ENCODE measurements around the gene CRELD2. TPM values are rescaled to one million over a fixed set of nuclear protein-coding genes. Genes with fewer than 3 reads are reported as not detected.

CRELD2 gene
- total RNA-seq, 4 donors from 2014 or later: 9.3 to 29.4 (median 21.5) TPM

DNA sequence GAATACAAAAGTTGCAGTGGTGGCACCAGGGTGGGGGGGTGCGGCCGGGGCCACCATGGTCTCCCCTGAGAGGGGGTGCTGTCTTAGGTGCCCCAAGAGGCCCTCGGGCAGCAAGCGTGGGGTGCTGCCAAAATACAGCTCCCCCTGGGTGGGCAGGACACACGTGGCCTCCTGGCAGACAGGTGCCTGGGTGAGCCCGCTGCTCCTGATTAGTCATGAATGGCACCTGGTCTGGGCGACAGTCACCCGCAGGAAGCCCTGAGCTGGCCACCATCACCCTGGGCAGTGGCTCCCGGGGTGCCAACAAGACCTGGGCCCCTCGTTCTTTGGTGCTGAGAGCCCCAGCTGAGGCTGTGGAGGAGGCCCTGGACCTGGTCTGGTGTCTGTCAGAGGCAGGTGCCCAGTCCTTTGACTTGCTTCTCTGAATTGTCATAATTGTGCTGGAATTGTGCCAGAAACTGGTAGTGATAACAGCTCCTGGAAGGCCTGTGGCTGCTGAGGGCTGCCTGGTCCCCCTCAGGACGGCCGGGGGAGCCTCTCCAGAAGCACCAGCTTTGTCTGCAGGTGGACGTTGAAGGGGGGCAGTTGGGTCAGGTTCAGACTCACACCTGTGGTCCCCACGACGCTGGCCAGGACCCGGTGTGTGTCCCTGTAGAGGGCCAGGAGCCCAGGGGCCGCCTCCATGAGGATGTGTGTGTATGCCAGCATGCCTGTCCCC is 15.0 kb upstream of the CRELD2 start:
- peaks cover 77% of the 10 kb centered on the region for H3K36me3 ChIP-seq
- WGBS: 100% methylated on average over 9 of the region's 17 CpGs
- H3K4me1 ChIP-seq: no peaks in the 10 kb centered on the region
- no peak for DNase-seq (ENCODE audit: low spot score in 2 of 2)
- no peak overlapping the region for H3K4me3 ChIP-seq
- TF ChIP-seq EP300 (IDR thresholded peaks at IDR 0.05) (no peak), CTCF (IDR thresholded peaks at IDR 0.05) (no peak), POLR2A (IDR thresholded peaks at IDR 0.05) (no peak), POLR2AphosphoS5 (IDR thresholded peaks at IDR 0.05) (no peak)
- H3K27me3 ChIP-seq: no peaks in the 10 kb centered on the region
- H3K9me3 ChIP-seq: no peaks in the 10 kb centered on the region
- no peak overlapping the region for H3K27ac ChIP-seq

GRCh38 chr22:49904040-49904369 is 14.4 kb upstream of the CRELD2 start:
- Histone ChIP-seq H3K9me3 (no peaks in the 10 kb centered on the region), H3K27me3 (no peaks in the 10 kb centered on the region), H3K4me3 (no peak overlapping the region), H3K4me1 (no peaks in the 10 kb centered on the region), H3K36me3 (peaks cover 75% of the 10 kb centered on the region), H3K27ac (no peak overlapping the region)
- no CpG with 5 or more reads among the region's 11 CpGs for WGBS
- TF ChIP-seq CTCF (IDR thresholded peaks at IDR 0.05): no peak
- no peak for TF ChIP-seq POLR2AphosphoS5 (IDR thresholded peaks at IDR 0.05)
- TF ChIP-seq POLR2A (IDR thresholded peaks at IDR 0.05): no peak
- no peak for TF ChIP-seq EP300 (IDR thresholded peaks at IDR 0.05)
- DNase-seq (ENCODE audit: low spot score in 2 of 2): no peak

GRCh38 chr22:49905465-49905864 is 13.0 kb upstream of the CRELD2 start:
- DNase-seq (ENCODE audit: low spot score in 2 of 2): no peak
- no peak overlapping the region for H3K4me3 ChIP-seq
- peaks cover 77% of the 10 kb centered on the region for H3K36me3 ChIP-seq
- H3K27me3 ChIP-seq: no peaks in the 10 kb centered on the region
- no peak overlapping the region for H3K27ac ChIP-seq
- no peaks in the 10 kb centered on the region for H3K9me3 ChIP-seq
- no peaks in the 10 kb centered on the region for H3K4me1 ChIP-seq
- WGBS: 97% methylated on average over 18 of the region's 18 CpGs
- TF ChIP-seq CTCF (IDR thresholded peaks at IDR 0.05) (no peak), POLR2A (IDR thresholded peaks at IDR 0.05) (no peak), POLR2AphosphoS5 (IDR thresholded peaks at IDR 0.05) (no peak), EP300 (IDR thresholded peaks at IDR 0.05) (no peak)

GRCh38 chr22:49906071-49906798 is 12.2 kb upstream of the CRELD2 start:
- Histone ChIP-seq H3K4me1 (no peaks in the 10 kb centered on the region), H3K9me3 (no peaks in the 10 kb centered on the region), H3K27ac (no peak overlapping the region), H3K27me3 (no peaks in the 10 kb centered on the region), H3K4me3 (no peak overlapping the region), H3K36me3 (peaks cover 79% of the 10 kb centered on the region)
- no peak for DNase-seq (ENCODE audit: low spot score in 2 of 2)
- TF ChIP-seq EP300 (IDR thresholded peaks at IDR 0.05) (no peak), POLR2A (IDR thresholded peaks at IDR 0.05) (no peak), POLR2AphosphoS5 (IDR thresholded peaks at IDR 0.05) (no peak), CTCF (IDR thresholded peaks at IDR 0.05) (no peak)
- 97% methylated on average over 26 of the region's 28 CpGs for WGBS

DNA sequence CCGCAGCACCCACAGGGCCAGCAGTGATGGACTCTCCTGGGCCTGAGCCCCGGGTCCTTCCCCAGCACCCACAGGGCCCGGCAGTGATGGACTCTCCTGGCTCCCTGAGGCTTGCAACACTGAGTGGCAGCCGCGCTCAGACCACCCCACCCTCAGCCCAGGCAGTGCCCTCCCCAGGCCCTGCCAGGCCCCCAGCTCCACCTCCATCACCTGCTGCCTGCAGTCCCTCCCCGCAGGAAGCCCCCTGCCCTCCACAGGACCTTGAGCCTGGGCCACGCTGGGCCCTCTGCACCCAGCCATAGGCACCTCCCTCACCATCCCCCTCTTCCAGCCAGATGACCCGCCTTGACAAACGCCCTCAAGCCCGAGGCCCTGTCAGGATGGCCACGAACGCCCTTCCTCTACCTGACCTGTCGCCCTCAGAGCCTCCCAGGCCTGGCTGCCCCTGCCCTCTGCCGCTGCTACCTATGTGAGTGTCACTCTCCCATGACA is 11.6 kb upstream of the CRELD2 start:
- Histone ChIP-seq H3K4me3 (no peak overlapping the region), H3K27me3 (no peaks in the 10 kb centered on the region), H3K4me1 (no peaks in the 10 kb centered on the region), H3K27ac (no peak overlapping the region), H3K9me3 (no peaks in the 10 kb centered on the region), H3K36me3 (peaks cover 73% of the 10 kb centered on the region)
- WGBS: 86% methylated on average over 7 of the region's 14 CpGs
- no peak for DNase-seq (ENCODE audit: low spot score in 2 of 2)
- TF ChIP-seq CTCF (IDR thresholded peaks at IDR 0.05) (no peak), POLR2A (IDR thresholded peaks at IDR 0.05) (no peak), EP300 (IDR thresholded peaks at IDR 0.05) (no peak), POLR2AphosphoS5 (IDR thresholded peaks at IDR 0.05) (no peak)

Measured in suprapubic skin (tissue), 4 donors.